ENCODE results near the gene CLHC1. TPM values are rescaled to one million over a fixed set of nuclear protein-coding genes. Genes with fewer than 3 reads are reported as not detected.

Gene CLHC1
- total and polyA plus RNA-seq, 2 donors (not counting 1 experiment from before 2014, with no cell fraction given) = 2.0 to 12.8 TPM

DNA sequence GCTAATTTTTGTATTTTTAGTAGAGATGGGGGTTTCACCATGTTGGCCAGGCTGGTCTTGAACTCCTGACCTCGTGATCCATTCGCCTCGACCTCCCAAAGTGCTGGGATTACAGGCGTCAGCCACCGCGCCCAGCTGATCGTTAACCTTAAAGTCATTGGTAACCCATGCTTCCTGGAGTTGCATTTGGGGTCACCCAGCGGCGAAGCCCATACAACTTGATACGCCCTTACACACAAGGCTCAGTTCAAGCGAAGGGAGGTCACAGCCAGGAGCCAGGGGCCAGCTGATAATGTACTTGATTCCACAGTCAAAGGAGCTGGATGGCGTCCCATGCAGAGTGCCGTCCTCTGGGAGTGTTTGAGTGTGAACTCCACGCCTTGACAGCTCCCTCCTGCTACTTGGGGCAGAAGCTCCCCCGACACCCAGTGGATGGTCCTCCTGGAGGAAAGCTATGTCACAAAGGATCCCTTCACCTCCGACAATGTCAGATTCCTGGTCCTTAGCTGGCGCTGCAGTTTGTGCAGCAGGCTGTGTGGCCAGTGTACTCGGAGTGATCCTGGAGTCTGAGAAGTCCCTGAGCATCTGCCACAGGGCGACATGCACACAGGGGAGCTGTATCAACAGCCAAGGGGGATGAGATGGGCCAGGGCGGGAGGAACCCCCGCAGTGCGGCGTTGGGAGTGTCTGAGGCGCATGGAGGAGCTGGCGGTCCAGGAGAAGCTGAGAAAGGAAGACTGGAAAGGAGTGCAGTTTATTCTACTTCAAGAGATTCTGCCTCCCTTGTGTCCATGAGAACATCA lies 7.9 kb downstream of the CLHC1 start:
- Histone ChIP-seq H3K27ac (ENCODE audit: low read length in 2 of 2) (peak overlapping the region; percentile 77 to 86), H2AFZ (ENCODE audit: insufficient read depth, low read depth, low read length, poor library complexity, severe bottlenecking) (peak overlapping the region; percentile 90)
- CTCF ChIA-PET = interaction anchor here (1.3 to 1.6 kb wide), 4 partner anchors 8 to 89 kb away, joined by 3 to 6 read pairs (median 4); partner anchors contain the start of genes CLHC1 and RPS27A

DNA sequence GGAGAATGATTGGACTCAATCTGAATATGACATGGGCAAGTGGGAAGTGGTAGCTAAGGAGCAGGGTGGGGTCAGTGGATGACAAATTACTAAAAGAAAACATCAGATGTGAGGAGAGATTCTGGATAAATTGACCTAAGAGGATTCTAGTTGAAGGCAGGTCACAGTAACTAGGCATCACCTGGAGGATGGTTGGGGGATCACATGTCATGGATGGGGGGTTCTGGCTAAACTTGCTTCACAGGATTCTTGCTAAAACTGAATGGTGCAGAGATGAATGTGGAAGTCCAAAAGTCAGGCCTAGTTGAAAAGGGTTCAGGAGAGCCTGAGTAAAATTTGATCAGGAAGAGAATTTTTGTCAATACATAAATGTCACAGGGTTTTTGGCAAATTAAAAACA lies 18.3 kb downstream of the CLHC1 start:
- no peak overlapping the region for H3K27ac ChIP-seq (ENCODE audit: low read length in 2 of 2)
- no peaks in the 10 kb centered on the region for H3K4me1 ChIP-seq (ENCODE audit: control insufficient read depth in 2 of 2, insufficient read depth in 2 of 2, low read length in 2 of 2)
- POLR2A ChIA-PET = no interaction called here
- no peak overlapping the region for H3K4me3 ChIP-seq (ENCODE audit: control extremely low read depth in 1 of 5, extremely low read depth in 1 of 5, insufficient read depth in 1 of 5, low read depth in 2 of 5, low read length in 4 of 5)
- H3K9me3 Mint-ChIP-seq (ENCODE audit: insufficient read depth) = no peaks in the 10 kb centered on the region
- intact Hi-C loops (cut with micrococcal nuclease) = no loop called here
- no peak overlapping the region for H2AFZ ChIP-seq (ENCODE audit: insufficient read depth, low read depth, low read length, poor library complexity, severe bottlenecking)
- CTCF ChIA-PET = no interaction called here
- H3K27me3 ChIP-seq (replicated peaks in 1 of 4; ENCODE audit: control extremely low read depth in 1 of 4, control insufficient read depth in 3 of 4, insufficient read depth in 4 of 4, low read length in 3 of 4) = no peaks in the 10 kb centered on the region
- H3K27ac Mint-ChIP-seq = no peak overlapping the region
- ATAC-seq (ENCODE audit: low read depth) (no peak), DNase-seq (no peak)
- H4K20me1 ChIP-seq (ENCODE audit: control insufficient read depth, insufficient read depth, low read length, poor library complexity, severe bottlenecking) = no peaks in the 10 kb centered on the region
- no peaks in the 10 kb centered on the region for H3K36me3 ChIP-seq (replicated peaks in 1 of 2; ENCODE audit: control extremely low read depth in 1 of 2, control insufficient read depth in 1 of 2, extremely low read depth in 1 of 2, insufficient read depth in 2 of 2, low read length in 1 of 2)
- H3K9ac ChIP-seq (ENCODE audit: low read length) = no peak overlapping the region
- H3K9me3 ChIP-seq (ENCODE audit: control extremely low read depth in 1 of 3, control insufficient read depth in 2 of 3, insufficient read depth in 1 of 3, low read length in 2 of 3) = no peaks in the 10 kb centered on the region
- H3K4me3 Mint-ChIP-seq = no peak overlapping the region
- no peaks in the 10 kb centered on the region for H3K27me3 Mint-ChIP-seq
- no peaks in the 10 kb centered on the region for H3K4me1 Mint-ChIP-seq
- TF ChIP-seq, protein P1, sequence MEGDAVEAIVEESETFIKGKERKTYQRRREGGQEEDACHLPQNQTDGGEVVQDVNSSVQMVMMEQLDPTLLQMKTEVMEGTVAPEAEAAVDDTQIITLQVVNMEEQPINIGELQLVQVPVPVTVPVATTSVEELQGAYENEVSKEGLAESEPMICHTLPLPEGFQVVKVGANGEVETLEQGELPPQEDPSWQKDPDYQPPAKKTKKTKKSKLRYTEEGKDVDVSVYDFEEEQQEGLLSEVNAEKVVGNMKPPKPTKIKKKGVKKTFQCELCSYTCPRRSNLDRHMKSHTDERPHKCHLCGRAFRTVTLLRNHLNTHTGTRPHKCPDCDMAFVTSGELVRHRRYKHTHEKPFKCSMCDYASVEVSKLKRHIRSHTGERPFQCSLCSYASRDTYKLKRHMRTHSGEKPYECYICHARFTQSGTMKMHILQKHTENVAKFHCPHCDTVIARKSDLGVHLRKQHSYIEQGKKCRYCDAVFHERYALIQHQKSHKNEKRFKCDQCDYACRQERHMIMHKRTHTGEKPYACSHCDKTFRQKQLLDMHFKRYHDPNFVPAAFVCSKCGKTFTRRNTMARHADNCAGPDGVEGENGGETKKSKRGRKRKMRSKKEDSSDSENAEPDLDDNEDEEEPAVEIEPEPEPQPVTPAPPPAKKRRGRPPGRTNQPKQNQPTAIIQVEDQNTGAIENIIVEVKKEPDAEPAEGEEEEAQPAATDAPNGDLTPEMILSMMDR (IDR thresholded peaks at IDR 0.05) = no peak
- TF ChIP-seq EZH2 (IDR thresholded peaks at IDR 0.05; ENCODE audit: borderline replicate concordance, insufficient read depth, low read depth, low read length, poor library complexity, severe bottlenecking) = no peak
- H3K4me2 ChIP-seq (replicated peaks; ENCODE audit: low read depth, low read length, poor library complexity, severe bottlenecking) = no peak overlapping the region
- H3K79me2 ChIP-seq (ENCODE audit: control insufficient read depth, insufficient read depth, low read length) = no peaks in the 10 kb centered on the region

More for the DNA sequence above, 7.9 kb downstream of the CLHC1 start:
- peak overlapping the region; percentile 90 for H3K27ac Mint-ChIP-seq
- no peaks in the 10 kb centered on the region for H3K27me3 Mint-ChIP-seq
- peak overlapping the region; percentile 77 for H3K4me2 ChIP-seq (replicated peaks; ENCODE audit: low read depth, low read length, poor library complexity, severe bottlenecking)
- intact Hi-C loops (cut with micrococcal nuclease) = loop anchor here (1.0 to 10.0 kb wide), 5 partner anchors 8 to 501 kb away; partner anchors contain the start of genes CLHC1, EML6, MTIF2 and PNPT1
- H3K27me3 ChIP-seq (replicated peaks in 1 of 4; ENCODE audit: control extremely low read depth in 1 of 4, control insufficient read depth in 3 of 4, insufficient read depth in 4 of 4, low read length in 3 of 4) = no peaks in the 10 kb centered on the region
- POLR2A ChIA-PET = interaction anchor here (0.6 to 2.7 kb wide), 4 partner anchors 8 to 294 kb away, joined by 4 to 26 read pairs (median 8); partner anchors contain the start of genes CLHC1 and RPS27A
- TF ChIP-seq, protein P1 (IDR thresholded peaks at IDR 0.05) = no peak
- no peak for TF ChIP-seq EZH2 (IDR thresholded peaks at IDR 0.05; ENCODE audit: borderline replicate concordance, insufficient read depth, low read depth, low read length, poor library complexity, severe bottlenecking)
- peaks cover 4% of the 10 kb centered on the region for H3K9me3 Mint-ChIP-seq (ENCODE audit: insufficient read depth)
- peak overlapping the region; percentile 83 for H3K9ac ChIP-seq (ENCODE audit: low read length)
- H3K4me3 ChIP-seq (ENCODE audit: control extremely low read depth in 1 of 5, extremely low read depth in 1 of 5, insufficient read depth in 1 of 5, low read depth in 2 of 5, low read length in 4 of 5) = peak overlapping the region in 4 of 5 experiments; percentile 54 to 73 (median 68)
- 91% methylated on average over 24 of the region's 25 CpGs for WGBS (ENCODE audit: insufficient coverage)
- ATAC-seq (ENCODE audit: low read depth) = no peak
- H3K4me3 Mint-ChIP-seq = peak overlapping the region; percentile 83
- H3K4me1 ChIP-seq (ENCODE audit: control insufficient read depth in 2 of 2, insufficient read depth in 2 of 2, low read length in 2 of 2) = peaks cover 16 to 24% of the 10 kb centered on the region in 2 donors
- H3K4me1 Mint-ChIP-seq = peaks cover 26% of the 10 kb centered on the region
- H3K79me2 ChIP-seq (ENCODE audit: control insufficient read depth, insufficient read depth, low read length) = no peaks in the 10 kb centered on the region
- peak; percentile 50 for DNase-seq
- H3K9me3 ChIP-seq (ENCODE audit: control extremely low read depth in 1 of 3, control insufficient read depth in 2 of 3, insufficient read depth in 1 of 3, low read length in 2 of 3) = peaks cover 0 to 11% (median 0%) of the 10 kb centered on the region in 3 donors
- H4K20me1 ChIP-seq (ENCODE audit: control insufficient read depth, insufficient read depth, low read length, poor library complexity, severe bottlenecking) = no peaks in the 10 kb centered on the region
- H3K36me3 ChIP-seq (replicated peaks in 1 of 2; ENCODE audit: control extremely low read depth in 1 of 2, control insufficient read depth in 1 of 2, extremely low read depth in 1 of 2, insufficient read depth in 2 of 2, low read length in 1 of 2) = no peaks in the 10 kb centered on the region

Data from B cell (primary cell).